ENCODE measurements around the gene HSFX4.
"Not testable (repeated sequence)": the region's sequence is repeated elsewhere in the genome, so short reads cannot be mapped to it uniquely, and the experiment has no call there.

DNA sequence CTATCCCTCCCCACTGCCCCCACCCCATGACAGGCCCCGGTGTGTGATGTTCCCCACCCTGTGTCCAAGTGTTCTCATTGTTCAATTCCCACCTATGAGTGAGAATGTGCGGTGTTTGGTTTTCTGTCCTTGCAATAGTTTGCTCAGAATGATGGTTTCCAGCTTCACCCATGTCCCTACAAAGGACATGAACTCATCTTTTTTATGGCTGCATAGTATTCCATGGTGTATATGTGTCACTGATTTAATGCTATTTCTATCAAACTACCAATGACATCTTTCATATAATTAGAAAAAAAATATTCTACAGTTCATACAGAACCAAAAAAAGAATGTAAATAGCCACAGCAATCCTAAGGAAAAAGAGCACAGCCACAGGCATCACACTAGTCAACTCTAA lies 38.5 kb upstream of the HSFX4 start:
- TF ChIP-seq CTCF (IDR thresholded peaks at IDR 0.05; ENCODE audit: borderline replicate concordance, extremely low read depth, low read length, poor library complexity, severe bottlenecking); EZH2 (IDR thresholded peaks at IDR 0.05; ENCODE audit: borderline replicate concordance, low read depth, low read length, severe bottlenecking): not testable (repeated sequence)

All from DND-41 (cell line).